ENCODE results near the gene C3orf49. TPM values are rescaled to one million over a fixed set of nuclear protein-coding genes. Genes with fewer than 3 reads are reported as not detected.

Gene C3orf49
- total and polyA plus RNA-seq, 8 donors = not detected

DNA sequence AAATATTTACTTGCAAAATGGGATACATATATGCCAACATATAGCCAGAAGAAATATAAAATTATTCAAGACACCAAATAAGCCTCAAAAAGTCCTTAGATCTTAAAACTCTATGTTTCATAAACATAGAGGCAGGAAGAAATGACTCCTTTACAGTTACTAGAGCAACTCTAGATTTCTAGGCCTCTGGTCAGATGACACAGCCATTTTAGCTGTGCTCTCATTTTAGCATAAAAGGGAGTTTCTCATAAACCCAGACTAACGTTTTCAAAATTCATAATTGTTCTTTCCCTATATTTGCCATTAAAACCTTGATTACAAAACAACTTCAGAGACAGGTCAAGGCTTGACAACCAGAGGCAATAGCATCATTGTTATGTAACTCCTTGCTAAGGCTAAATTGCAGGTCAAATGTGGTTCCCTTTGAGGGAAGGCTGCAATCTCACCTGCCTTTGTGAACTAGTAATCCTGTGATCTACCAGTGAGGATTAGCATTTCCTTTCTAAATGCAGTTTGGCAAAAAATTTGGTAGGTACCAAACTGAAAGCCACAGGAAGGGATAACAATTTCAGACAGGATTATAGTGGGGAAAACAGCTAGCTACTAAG is 36.3 kb downstream of the C3orf49 start:
- Histone ChIP-seq H3K27ac (no peak overlapping the region), H3K36me3 (no peaks in the 10 kb centered on the region), H3K4me1 (peaks cover 0 to 22% (median 9%) of the 10 kb centered on the region in 4 donors), H3K4me3 (no peak overlapping the region), H3K27me3 (no peaks in the 10 kb centered on the region), H3K9me3 (no peaks in the 10 kb centered on the region)
- no peak for DNase-seq
- 31 to 64% (median 50%) methylated on average over 1 of the region's 1 CpG for WGBS, 5 donors
- intact Hi-C loops (cut with DNase I; ENCODE audit: low total_unique reads) = no loop called here
- TF ChIP-seq POLR2A (IDR thresholded peaks at IDR 0.05) = no peak
- TF ChIP-seq, protein P1, sequence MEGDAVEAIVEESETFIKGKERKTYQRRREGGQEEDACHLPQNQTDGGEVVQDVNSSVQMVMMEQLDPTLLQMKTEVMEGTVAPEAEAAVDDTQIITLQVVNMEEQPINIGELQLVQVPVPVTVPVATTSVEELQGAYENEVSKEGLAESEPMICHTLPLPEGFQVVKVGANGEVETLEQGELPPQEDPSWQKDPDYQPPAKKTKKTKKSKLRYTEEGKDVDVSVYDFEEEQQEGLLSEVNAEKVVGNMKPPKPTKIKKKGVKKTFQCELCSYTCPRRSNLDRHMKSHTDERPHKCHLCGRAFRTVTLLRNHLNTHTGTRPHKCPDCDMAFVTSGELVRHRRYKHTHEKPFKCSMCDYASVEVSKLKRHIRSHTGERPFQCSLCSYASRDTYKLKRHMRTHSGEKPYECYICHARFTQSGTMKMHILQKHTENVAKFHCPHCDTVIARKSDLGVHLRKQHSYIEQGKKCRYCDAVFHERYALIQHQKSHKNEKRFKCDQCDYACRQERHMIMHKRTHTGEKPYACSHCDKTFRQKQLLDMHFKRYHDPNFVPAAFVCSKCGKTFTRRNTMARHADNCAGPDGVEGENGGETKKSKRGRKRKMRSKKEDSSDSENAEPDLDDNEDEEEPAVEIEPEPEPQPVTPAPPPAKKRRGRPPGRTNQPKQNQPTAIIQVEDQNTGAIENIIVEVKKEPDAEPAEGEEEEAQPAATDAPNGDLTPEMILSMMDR (IDR thresholded peaks at IDR 0.05) = no peak
- no peak for TF ChIP-seq EP300 (IDR thresholded peaks at IDR 0.05)
- TF ChIP-seq POLR2AphosphoS5 (IDR thresholded peaks at IDR 0.05) = no peak

DNA sequence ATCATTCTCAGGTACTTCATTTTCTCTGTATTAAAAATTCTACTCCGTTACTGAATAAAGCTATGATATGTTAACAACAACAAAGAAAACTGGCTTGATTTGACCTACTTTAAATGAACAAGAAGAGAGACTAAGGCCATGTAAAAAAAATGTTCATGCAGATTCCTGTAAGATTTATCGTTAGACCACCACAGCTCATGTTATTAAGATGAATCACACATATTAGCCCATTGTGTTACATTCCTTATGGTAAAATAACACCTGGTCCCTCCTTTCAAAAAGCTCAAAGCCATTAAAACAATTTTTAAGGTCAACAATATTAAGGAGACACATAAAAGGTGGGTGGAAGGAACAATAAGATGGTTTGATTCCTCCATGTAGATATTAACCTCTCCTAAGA is 38.2 kb downstream of the C3orf49 start:
- H3K36me3 ChIP-seq = no peaks in the 10 kb centered on the region
- intact Hi-C loops (cut with DNase I; ENCODE audit: low total_unique reads) = no loop called here
- H3K27me3 ChIP-seq = no peaks in the 10 kb centered on the region
- TF ChIP-seq, protein P1 (IDR thresholded peaks at IDR 0.05) = no peak
- WGBS, 5 donors = 87 to 99% (median 97%) methylated on average over 2 of the region's 2 CpGs
- H3K27ac ChIP-seq = no peak overlapping the region
- no peak overlapping the region for H3K4me3 ChIP-seq
- H3K9me3 ChIP-seq = no peaks in the 10 kb centered on the region
- peaks cover 4 to 41% (median 24%) of the 10 kb centered on the region in 4 donors for H3K4me1 ChIP-seq
- DNase-seq = no peak

DNA sequence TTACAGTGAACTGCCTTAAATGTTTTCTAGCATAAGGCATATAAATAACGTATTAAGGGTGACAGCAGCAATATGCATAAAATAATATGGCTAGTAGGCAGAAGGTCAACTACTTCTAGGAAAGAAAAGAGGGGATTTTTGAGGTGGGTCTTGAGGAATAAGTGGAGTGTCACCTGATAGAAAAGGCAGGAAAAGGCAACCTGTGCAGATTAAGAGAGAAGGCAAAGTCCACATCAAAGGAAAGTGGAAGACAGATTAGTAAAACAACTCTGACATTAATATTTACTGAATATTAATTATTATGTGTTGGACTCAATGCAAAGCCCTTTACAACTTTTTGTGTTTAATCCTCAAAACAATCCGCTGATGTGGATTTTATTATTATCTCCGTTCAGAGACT is 41.7 kb downstream of the C3orf49 start:
- no peaks in the 10 kb centered on the region for H3K27me3 ChIP-seq
- no peak overlapping the region for H3K27ac ChIP-seq
- peaks cover 7 to 54% (median 35%) of the 10 kb centered on the region in 4 donors for H3K4me1 ChIP-seq
- H3K36me3 ChIP-seq = no peaks in the 10 kb centered on the region
- intact Hi-C loops (cut with DNase I; ENCODE audit: low total_unique reads) = no loop called here
- 41 to 83% (median 57%) methylated on average over 3 of the region's 3 CpGs for WGBS, 5 donors
- no peaks in the 10 kb centered on the region for H3K9me3 ChIP-seq
- no peak for TF ChIP-seq POLR2AphosphoS5 (IDR thresholded peaks at IDR 0.05)
- no peak for TF ChIP-seq EP300 (IDR thresholded peaks at IDR 0.05)
- TF ChIP-seq POLR2A (IDR thresholded peaks at IDR 0.05) = no peak
- TF ChIP-seq, protein P1 (IDR thresholded peaks at IDR 0.05) = no peak
- H3K4me3 ChIP-seq = no peak overlapping the region
- peak in 1 of 2 donors; percentile 26 for DNase-seq

DNA sequence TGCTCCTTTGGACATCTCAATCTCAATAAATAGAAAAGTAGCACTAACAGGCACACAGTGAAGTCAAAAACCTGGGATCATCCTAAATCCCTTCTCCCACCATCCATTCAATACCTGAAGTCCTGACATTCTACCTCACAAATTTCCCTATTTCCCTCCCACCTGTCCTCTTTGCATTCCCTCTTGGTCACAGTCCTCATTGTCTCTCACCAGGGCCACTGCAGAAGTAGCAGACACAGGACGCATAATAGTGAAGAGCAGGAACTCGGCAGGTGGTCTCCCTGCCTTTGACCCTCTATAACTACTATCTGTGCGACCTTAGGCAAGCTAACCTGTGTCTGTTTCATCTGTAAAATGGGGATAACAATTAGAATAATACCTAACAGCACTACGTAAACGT is 42.2 kb downstream of the C3orf49 start:
- intact Hi-C loops (cut with DNase I; ENCODE audit: low total_unique reads) = no loop called here
- TF ChIP-seq, protein P1 (IDR thresholded peaks at IDR 0.05) = no peak
- TF ChIP-seq POLR2AphosphoS5 (IDR thresholded peaks at IDR 0.05) (no peak), EP300 (IDR thresholded peaks at IDR 0.05) (no peak), POLR2A (IDR thresholded peaks at IDR 0.05) (no peak)
- H3K27ac ChIP-seq = no peak overlapping the region
- no peaks in the 10 kb centered on the region for H3K27me3 ChIP-seq
- H3K9me3 ChIP-seq = no peaks in the 10 kb centered on the region
- no peaks in the 10 kb centered on the region for H3K36me3 ChIP-seq
- H3K4me3 ChIP-seq = no peak overlapping the region
- peaks cover 7 to 54% (median 33%) of the 10 kb centered on the region in 4 donors for H3K4me1 ChIP-seq
- no peak for DNase-seq
- 81 to 86% (median 85%) methylated on average over 5 of the region's 5 CpGs for WGBS, 5 donors

Measured in stomach (tissue), 9 donors.